Activated T-cell treated with anti-CD3 and anti-CD28 coated beads, Interleukin-2, amount 50 U/mL, for 1 hour (primary cell): ENCODE measurements around the gene ADAMTS2.
"Not testable (repeated sequence)": the region's sequence is repeated elsewhere in the genome, so short reads cannot be mapped to it uniquely, and the experiment has no call there.

Experiments
- DNase-seq: peaks from one replicate; pipeline ENCODE4 v3.0.0-alpha.2; 2020

The ADAMTS2 gene

DNA sequence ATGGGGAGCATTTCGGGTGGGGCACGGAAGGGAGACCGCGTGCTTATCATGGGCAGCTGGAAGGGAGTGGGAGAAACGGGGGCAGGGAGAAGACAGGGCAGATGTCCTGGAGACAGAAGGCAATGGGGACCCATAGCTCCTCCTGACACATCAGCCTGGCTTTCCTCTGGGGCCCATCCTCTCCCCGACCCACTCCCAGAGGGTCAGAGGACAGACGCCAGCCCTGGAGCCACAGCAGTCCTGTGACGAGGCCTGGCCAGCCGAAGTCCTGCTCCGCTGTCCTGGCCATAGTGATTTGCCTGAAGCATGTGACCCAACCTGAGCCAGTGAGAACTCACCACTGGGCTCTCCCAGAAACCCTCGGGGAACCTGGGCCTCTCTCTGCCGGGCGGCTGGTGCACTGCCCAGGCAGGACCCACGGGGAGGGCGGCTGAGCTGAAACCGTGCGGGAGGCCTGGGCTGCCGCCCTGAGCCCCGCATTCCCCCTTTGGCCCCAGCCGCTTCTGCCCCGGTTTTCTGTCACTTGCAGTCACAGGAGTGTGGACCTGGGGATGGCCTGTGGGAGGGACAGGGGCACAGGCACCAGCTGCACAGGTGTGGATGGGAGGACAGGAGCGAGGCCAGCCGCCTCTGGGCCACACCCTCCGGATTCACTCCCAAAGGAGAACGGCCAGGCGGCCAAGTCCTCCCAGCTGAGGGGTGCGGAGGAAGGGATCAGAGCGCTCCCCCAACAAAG lies 19.8 kb downstream of the ADAMTS2 start:
- DNase-seq: no peak

DNA sequence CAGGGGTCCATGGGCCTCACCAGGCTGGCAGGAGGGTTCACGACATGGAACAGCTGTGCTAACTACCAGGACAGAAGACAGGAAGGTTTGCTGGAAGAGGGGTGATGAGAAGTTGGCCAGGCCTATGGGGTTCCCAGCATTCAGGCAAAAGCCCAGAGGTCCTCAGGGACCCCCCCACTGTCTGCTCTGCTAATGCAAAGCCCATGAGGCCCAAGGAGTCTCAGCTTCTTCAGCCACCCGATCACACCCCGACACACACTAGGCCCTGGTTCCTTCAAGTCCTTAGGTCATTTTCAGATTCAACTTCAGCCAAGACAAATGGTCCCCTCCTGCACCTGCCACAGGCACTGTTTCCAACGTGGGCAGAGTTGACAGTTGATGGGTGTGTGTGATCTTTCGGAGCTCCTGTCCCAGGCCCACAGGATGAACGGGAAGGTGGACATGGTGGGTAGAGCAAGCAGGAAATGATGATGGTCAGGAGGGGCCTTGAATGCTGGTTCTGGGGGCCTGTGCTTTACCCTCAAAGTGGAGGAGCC lies 20.4 kb downstream of the ADAMTS2 start:
- no peak for DNase-seq

DNA sequence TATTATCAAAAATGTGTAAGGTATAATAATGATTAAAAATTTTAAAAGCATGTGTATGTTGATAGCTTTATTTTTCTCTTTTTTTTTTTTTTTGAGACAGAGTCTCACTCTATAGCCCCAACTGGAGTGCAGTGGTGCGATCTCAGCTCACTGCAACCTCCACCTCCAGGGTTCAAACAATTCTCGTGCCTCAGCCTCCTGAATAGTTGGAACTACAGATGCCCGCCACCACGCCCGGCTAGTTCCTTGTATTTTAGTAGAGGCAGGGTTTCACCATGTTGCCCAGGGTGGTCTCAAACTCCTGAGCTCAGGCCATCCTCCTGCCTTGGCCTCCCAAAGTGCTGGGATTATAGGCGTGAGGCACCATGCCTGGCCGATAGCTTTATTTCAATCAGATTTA lies 20.9 kb downstream of the ADAMTS2 start:
- not testable (repeated sequence) for DNase-seq

DNA sequence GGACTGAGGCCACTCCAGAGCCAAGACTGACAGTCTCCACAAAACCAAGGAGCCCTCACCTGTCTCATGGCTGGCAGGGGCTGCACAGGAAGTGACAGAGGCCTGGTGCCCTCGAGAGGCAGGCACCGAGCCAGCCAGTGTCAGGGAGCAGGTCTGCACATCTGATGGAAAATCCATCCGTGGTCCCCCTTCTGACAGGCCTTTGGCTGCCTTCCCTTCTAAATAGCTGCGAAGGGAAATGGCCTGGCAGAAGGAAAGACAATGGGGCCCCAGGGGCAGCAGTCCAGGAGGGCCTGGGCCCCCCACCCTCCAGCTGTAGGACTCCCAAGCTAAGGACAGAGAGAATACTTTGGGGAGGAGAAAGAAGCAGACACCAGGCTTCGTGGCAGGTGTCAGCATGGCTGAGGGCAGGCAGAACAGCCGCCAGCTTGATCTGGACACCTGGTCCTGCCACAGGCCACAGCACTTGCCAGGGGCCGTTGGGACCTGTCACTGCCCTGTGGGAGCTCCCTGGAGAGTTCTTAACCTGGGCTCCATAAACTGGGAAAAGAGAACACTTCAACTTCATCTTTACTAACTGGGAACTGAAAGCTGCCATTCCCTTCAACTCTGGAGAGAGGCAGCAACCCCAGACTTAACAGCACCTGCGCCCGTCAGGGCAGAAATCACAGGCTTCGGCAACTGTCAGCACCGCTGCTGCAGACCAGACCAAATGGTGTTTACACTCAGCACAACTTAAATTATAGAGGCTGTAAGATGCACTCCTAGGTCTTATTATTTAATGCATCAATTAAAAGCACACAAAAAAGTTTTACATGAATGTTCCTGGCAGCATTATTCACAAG lies 22.0 kb downstream of the ADAMTS2 start:
- DNase-seq: no peak

DNA sequence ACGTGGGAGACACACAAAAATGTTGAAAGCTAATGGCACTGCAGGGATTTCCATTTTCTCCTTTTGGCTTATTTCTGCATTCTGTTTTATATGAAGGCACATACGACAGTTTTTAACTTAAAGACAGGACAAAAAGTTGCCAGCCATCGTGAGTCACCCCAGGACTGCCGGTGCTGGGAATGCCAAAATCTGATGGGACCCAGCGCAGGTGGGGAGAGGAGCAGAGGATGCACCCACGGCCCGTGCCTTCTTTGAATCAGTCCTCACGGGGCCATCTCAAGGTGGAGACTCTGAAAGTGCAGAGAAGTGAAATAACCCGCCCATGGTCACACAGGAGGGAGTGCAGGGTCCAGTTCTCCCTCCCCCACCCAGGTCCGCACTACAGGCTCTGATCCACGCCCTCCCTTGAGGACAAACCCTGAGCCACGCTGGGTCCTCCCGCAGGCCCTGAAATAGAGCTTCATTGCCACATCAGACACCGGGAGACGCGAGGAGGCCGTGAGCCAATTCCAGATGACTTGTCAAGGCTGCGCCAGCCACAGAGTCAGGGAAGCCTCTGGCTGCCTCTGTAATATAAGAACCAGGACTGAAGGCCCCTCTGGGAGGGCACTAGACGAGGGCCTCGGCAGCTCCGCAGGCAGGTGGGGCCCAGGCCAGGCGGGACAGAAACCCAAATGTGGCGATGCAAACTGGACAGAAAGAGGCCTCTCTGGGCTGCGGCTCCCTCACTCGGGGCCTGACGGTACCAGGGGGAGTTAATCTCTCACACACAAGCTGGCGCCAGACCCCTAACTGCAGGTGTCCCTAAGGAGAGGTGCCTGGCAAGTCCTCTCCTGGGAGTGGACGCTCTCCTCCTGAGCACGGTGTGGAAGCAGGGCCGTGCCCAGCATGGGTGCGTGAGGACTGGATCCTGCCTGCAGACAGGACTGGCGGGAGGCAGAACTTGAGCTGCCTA lies 22.9 kb downstream of the ADAMTS2 start:
- DNase-seq: no peak

DNA sequence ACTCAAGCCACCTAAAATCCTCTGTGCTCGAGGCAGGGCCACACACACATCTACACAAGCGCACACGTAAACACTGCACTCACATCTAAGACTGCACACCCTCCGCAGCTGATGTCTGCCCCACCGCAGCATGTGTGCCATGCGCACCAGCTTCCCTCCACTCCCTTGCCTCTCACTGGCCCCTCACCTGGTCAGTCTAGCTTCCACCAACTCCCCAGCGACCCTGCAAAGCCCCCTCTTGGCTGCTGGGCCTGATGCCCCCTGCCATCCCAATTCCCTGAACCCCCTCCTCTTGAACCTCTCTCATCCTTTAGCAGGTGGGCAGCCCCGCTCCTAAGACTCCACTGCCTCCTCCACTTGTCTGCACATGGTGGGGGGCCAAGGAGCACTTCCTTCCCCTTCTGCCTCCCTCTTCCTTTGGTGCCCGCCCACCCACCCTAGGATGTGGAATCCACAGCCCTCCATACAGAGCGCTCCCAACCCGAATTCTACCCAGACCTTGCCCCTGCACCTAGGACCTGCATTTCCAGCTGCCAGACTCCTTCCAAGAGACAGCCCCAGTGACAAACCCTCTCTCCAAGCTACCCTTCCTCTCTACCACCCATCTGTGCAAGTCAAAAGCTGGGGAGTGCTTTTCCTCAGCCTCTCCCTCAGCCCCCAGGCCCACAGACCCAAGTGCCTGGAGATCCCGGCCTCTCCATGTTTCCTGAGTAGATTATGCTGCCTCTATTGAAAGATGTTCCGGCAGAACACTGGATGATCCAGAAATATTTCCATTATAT lies 23.9 kb downstream of the ADAMTS2 start:
- DNase-seq: no peak

DNA sequence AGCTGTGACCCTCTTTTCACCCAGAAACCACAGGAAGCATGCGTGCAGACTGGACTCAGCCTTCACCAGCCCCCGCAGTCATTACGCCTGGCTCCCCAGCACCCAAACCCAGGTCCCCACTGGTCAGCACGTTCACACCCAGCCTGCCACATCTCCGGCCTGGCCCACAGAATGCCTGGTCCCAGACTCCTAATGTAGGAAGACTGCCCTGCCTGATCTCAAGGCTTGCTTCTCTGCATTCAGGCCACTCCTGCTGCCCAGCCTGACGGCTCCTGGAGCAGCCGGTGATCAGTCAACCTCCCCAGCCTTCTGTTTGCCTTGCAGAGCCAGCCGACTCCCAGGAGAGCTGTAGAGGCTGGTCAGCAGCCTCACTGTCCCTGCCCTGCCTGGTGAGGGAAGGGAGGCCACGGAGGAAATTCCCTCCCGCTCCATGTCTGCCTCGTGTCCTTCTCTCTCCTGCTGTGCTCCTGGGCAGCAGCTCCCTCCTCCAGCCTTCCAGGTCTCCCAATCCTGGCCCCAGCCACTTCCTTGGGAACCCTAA lies 25.4 kb downstream of the ADAMTS2 start:
- no peak for DNase-seq

DNA sequence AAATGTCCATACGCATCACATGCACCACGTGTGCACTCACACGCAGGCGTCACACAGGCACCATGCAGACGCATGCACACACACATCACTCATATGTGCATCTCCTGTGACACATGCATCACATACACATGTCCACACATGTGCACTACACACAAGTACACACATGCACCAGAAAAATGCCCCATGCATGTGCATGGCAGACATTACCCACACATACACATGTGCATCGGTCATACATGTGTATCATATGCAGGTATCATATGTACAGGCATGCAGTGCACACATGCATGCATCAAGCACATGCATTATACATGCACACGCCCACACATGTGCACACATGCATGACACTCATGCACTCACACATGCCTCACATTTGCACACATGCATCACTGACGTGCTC lies 26.1 kb downstream of the ADAMTS2 start:
- DNase-seq: no peak

DNA sequence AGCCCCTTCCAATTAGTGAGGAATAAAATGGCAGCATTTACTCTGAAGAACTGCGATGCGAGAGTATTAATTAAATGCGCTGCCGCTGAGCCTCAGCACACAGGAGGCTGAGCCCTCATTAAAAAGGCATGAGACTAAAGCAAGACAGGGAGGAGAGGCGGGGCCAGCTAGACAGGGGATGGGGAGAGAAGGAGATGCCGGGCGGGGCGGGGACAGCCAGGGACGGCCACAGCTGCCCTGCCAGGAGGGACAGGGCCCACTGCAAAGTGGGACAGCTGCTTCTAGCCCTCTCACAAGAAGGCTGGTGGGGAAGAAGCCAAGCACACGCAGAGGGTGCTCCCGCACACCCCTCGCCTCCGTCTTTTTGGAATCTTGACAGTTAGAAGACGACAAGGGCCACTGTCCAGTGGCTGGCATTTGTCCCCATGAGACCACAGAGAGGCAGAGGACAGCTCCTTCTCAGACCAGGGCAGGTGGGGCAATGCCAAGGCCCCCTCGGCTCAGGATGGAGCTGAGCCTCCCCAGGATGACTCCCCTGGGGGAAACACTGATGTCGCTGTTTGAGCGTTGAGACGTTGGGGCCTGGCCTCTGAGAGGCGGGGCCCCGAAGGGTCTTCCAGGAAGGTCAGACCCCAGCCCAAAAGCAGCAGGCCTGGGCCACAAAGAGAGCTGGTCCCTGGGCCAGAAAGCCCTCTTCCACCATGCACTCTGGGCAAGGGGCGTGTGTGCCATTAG lies 26.9 kb downstream of the ADAMTS2 start:
- no peak for DNase-seq

DNA sequence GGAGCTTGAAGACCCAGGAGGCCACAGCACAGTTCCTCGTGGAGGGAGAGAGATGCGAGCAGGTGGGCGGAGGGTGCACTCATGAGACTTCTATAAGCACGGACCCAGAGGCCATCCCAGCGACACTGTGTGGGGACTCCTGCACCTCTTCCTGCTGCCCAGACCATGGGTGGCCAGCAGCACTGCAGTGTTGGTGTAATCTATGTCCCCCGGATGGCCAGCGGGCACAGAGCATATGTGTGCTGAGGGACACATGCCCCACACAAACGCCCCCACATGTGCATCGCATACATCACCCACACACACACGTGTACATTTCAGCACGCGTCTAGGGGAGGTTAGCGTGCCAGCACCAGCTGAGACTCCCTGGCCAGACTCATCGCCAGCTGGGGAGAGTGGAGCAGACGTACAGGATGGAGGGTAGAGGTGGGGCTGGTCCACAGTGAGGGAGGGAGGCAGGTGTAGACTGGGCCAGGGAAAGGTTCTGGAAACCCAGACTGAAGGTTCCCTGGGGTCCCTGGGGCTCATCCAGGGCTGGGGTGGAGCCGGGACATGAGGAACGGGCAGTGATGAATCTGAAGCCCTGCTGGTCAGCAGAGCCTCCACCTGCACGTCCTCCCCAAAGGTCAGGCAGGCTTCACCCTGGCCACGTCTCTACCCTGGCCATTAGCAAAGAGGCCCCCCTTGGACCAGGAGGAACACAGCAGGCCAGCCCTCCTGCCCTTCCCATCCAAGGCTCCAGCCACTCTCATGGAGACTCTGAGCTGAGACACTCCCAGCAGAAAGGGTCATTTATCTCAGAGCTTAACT lies 27.6 kb downstream of the ADAMTS2 start:
- no peak for DNase-seq

DNA sequence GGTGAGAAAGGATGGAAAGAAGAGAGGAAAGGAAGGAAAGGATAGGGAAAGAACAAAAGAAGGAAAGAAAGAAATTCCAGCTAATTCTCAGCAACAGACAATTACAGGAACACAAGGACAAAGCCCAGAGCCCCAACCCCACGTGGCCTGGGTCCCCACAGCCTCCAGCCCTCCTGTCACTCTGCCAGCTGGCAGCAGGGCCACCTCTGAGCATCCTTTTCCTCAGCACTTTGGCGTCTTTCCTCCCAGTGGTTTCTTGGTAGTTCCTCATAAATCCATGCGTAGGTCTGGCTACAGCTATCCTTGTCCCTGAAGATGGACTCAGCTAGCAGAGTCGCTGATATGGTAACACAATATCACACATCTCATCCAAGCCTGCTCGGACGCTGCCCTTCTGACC lies 28.3 kb downstream of the ADAMTS2 start:
- no peak for DNase-seq

DNA sequence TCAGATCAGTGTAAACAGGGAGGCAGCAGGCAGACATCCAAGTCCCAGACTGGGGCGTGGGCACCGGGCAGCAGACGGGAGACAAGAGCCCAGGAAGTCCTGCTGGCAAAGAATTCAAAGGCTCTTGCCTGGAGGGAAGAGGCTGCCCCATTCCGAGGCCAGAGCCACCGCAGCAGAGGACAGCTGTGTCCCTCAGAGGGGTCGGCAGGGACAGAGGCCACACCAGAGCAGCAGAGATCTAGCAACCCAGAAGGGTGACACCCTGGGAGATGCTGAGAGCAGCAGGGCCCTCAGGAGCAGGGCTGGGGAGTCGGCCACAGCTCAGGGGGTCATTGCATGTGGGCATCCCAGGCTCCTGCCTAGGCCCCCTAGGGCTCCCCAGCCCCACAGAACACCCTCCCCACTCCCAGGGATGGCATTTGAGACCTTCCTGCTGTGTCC lies 29.1 kb downstream of the ADAMTS2 start:
- no peak for DNase-seq

DNA sequence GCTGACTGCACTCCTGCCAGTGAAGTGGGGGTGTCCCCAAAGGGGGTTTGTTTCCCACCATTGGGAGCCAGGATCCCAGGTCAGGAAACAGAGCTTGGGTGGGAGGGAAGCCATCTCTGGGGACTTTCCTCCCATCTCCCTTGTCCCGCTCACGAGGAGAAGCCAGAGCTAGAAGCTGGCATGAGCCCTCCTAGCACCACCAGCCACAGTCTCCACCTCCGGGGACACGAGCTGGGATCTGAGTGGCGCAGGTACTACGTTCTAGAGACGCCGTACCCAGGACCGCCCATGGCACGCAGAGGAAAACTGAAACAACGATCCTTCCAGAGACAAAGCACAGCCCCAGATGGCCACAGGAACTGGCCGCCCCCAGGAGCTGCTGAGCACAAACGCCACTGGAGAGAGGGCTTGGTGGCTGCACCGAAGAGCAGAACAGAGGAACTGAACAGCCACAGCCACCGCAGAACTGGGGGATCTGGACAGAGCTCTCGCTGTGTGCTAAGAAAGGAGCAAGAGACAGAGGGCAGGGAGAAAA lies 29.8 kb downstream of the ADAMTS2 start:
- DNase-seq: no peak

DNA sequence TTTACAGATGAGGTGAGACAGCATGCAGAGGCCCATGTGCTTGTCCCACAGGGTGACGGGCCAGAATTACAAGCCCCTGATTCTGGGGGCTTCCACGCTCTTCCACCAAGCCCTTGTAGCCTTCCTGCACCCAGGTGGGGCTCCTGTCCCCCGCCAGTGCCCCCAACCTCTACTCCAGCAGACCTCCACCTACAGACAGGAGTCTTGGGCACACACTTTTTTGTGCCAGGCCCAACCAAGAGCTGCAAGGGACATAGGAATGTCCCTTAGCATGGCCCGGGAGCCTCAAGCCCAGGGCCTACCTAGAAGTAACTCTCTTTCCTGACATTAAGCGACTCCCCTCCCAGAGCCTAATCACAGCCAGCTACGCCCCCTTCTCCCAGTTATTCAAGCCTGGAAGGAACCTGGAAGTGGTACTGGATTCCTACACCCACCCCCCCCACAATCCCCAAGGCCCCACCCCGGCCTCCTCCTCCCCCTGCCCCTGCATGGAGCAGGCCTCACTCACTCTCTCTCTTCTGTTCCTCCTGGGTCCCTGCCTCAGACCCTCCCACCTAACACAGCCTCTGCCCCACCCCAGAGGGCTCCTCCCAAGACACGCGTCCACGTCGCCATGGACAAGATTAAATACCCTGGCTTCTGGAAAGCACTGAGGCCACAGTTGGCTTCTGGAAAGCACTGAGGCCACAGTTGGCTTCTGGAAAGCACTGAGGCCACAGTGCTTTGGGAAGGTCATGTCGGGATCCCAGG lies 30.5 kb downstream of the ADAMTS2 start:
- DNase-seq: no peak

DNA sequence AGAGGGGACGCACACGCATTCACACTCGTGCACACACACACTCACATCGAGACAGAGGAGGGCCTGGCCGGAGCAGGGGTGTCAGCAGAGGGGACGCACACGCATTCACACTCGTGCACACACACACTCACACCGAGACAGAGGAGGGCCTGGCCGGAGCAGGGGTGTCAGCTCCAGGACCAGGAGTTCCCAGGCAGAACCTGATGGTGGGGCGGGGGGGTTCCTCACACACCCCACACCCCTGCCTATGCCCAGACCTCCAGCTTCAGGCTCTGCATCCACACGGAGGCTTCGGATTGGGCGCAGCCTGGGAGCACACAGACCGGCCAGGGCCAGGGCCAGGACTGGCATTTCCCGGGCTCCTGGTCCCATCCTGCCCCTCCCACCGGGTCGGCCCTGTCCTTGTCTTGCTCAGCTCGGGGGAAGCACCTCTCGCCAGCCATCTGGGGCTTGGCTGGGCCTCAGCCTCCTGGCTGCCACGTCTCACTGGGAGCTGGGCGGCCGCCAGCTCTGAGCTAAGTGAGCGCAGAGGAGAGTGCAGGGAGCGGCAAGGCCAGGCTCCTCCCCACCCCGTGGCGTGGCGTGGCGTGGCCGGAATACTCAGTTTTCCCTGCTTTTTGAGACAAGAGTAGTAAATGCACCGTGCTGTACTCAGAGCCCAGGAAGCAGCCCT lies 31.3 kb downstream of the ADAMTS2 start:
- DNase-seq: no peak

DNA sequence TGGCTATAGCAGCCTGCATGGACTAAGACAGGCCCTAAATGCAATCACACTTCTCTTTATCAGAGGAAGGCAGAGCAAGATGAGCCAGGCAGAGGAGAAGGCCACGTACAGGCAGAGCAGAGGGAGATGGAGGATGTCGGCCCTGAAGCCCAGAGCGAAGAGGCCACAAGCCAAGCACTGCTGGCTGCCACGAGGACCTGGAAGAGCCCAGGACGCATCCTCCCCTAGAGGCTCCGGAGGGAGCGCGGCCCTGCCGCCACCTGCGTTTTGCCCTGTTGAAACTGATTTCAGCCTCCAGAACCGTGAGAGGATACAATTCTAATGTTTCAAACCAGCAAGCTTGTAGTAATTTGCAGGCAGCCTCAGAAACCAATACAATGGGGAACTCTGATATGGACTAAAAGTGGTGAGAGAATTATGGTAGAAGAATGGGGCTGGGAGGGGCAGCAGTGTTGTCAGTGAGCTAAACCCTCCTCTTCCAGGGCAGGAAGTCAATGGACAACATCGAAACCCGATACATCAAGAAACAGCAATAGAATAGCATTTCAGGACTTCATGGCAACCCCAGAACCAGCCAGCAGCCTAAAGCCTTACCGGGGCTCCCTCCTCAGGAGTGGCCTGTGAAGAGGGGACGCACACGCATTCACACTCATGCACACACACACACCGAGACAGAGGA lies 32.6 kb downstream of the ADAMTS2 start:
- DNase-seq: no peak

DNA sequence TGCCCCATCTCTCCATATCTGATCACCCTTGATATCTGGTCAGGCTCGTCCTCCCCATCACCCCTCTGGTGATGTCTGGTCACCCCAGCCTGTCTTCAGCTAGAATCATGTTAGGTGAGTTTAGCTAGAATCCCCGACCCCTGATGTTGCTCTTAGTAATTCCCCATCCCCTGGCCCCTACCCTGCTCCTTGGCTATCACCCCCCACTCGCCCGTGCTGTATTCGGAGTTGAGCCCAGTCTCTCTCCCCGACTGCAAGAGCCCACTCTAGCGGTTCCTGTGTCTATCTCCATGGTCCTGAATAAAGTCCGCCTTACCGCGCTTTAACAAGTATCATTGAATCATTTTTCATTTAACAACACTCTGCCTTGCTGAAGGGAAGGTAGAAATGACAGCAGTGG lies 33.7 kb downstream of the ADAMTS2 start:
- DNase-seq: no peak

DNA sequence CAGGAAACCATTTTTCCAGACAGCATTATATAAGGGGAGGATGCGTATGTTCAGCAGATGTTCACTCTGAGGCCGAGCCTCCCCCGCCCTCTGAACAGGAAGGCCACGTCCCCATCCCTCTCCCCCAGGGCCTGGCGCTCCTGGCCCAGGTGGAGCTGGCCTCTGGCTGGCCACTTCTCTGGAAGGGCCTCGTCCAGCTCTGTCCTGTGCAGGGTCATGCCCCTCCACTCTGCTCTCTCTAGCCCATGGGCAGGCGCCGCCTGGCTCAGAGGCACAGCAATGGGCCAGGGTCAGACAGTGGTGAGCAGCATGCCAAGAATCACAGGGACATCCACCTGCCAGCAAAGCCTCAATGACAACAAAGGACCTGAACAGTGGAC lies 34.2 kb downstream of the ADAMTS2 start:
- DNase-seq: no peak
